ENCODE results near the gene TOR3A. TPM values are rescaled to one million over a fixed set of nuclear protein-coding genes. Genes with fewer than 3 reads are reported as not detected.

TOR3A gene
- total and polyA plus RNA-seq, 2 of the 8 experiments (the other 6 are each of a cell fraction or from before 2014, with no cell fraction given) = 15.3 to 21.4 TPM

GRCh38 chr1:179042087-179042486 is 39.8 kb upstream of the TOR3A start (continued):
- TF ChIP-seq, protein P1, sequence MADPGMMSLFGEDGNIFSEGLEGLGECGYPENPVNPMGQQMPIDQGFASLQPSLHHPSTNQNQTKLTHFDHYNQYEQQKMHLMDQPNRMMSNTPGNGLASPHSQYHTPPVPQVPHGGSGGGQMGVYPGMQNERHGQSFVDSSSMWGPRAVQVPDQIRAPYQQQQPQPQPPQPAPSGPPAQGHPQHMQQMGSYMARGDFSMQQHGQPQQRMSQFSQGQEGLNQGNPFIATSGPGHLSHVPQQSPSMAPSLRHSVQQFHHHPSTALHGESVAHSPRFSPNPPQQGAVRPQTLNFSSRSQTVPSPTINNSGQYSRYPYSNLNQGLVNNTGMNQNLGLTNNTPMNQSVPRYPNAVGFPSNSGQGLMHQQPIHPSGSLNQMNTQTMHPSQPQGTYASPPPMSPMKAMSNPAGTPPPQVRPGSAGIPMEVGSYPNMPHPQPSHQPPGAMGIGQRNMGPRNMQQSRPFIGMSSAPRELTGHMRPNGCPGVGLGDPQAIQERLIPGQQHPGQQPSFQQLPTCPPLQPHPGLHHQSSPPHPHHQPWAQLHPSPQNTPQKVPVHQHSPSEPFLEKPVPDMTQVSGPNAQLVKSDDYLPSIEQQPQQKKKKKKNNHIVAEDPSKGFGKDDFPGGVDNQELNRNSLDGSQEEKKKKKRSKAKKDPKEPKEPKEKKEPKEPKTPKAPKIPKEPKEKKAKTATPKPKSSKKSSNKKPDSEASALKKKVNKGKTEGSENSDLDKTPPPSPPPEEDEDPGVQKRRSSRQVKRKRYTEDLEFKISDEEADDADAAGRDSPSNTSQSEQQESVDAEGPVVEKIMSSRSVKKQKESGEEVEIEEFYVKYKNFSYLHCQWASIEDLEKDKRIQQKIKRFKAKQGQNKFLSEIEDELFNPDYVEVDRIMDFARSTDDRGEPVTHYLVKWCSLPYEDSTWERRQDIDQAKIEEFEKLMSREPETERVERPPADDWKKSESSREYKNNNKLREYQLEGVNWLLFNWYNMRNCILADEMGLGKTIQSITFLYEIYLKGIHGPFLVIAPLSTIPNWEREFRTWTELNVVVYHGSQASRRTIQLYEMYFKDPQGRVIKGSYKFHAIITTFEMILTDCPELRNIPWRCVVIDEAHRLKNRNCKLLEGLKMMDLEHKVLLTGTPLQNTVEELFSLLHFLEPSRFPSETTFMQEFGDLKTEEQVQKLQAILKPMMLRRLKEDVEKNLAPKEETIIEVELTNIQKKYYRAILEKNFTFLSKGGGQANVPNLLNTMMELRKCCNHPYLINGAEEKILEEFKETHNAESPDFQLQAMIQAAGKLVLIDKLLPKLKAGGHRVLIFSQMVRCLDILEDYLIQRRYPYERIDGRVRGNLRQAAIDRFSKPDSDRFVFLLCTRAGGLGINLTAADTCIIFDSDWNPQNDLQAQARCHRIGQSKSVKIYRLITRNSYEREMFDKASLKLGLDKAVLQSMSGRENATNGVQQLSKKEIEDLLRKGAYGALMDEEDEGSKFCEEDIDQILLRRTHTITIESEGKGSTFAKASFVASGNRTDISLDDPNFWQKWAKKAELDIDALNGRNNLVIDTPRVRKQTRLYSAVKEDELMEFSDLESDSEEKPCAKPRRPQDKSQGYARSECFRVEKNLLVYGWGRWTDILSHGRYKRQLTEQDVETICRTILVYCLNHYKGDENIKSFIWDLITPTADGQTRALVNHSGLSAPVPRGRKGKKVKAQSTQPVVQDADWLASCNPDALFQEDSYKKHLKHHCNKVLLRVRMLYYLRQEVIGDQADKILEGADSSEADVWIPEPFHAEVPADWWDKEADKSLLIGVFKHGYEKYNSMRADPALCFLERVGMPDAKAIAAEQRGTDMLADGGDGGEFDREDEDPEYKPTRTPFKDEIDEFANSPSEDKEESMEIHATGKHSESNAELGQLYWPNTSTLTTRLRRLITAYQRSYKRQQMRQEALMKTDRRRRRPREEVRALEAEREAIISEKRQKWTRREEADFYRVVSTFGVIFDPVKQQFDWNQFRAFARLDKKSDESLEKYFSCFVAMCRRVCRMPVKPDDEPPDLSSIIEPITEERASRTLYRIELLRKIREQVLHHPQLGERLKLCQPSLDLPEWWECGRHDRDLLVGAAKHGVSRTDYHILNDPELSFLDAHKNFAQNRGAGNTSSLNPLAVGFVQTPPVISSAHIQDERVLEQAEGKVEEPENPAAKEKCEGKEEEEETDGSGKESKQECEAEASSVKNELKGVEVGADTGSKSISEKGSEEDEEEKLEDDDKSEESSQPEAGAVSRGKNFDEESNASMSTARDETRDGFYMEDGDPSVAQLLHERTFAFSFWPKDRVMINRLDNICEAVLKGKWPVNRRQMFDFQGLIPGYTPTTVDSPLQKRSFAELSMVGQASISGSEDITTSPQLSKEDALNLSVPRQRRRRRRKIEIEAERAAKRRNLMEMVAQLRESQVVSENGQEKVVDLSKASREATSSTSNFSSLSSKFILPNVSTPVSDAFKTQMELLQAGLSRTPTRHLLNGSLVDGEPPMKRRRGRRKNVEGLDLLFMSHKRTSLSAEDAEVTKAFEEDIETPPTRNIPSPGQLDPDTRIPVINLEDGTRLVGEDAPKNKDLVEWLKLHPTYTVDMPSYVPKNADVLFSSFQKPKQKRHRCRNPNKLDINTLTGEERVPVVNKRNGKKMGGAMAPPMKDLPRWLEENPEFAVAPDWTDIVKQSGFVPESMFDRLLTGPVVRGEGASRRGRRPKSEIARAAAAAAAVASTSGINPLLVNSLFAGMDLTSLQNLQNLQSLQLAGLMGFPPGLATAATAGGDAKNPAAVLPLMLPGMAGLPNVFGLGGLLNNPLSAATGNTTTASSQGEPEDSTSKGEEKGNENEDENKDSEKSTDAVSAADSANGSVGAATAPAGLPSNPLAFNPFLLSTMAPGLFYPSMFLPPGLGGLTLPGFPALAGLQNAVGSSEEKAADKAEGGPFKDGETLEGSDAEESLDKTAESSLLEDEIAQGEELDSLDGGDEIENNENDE (IDR thresholded peaks at IDR 0.05; ENCODE audit: insufficient replicate concordance, low read length) = no peak
- TF ChIP-seq RNF2 (IDR thresholded peaks at IDR 0.05; ENCODE audit: borderline replicate concordance, low read depth, low read length, missing control alignments, poor library complexity, severe bottlenecking) (no peak), RBBP5 (IDR thresholded peaks at IDR 0.05; ENCODE audit: borderline replicate concordance, low read depth, low read length) (no peak), ASH2L (IDR thresholded peaks at IDR 0.05; ENCODE audit: low read length) (no peak), SUZ12 (IDR thresholded peaks at IDR 0.05; ENCODE audit: low read length) (no peak), SRF (IDR thresholded peaks at IDR 0.05; ENCODE audit: low read depth, low read length) (no peak), GTF2F1 (IDR thresholded peaks at IDR 0.05; ENCODE audit: borderline replicate concordance, low read depth, low read length) (no peak), SIRT6 (IDR thresholded peaks at IDR 0.05; ENCODE audit: low read length) (no peak)
- TF ChIP-seq, protein P2, sequence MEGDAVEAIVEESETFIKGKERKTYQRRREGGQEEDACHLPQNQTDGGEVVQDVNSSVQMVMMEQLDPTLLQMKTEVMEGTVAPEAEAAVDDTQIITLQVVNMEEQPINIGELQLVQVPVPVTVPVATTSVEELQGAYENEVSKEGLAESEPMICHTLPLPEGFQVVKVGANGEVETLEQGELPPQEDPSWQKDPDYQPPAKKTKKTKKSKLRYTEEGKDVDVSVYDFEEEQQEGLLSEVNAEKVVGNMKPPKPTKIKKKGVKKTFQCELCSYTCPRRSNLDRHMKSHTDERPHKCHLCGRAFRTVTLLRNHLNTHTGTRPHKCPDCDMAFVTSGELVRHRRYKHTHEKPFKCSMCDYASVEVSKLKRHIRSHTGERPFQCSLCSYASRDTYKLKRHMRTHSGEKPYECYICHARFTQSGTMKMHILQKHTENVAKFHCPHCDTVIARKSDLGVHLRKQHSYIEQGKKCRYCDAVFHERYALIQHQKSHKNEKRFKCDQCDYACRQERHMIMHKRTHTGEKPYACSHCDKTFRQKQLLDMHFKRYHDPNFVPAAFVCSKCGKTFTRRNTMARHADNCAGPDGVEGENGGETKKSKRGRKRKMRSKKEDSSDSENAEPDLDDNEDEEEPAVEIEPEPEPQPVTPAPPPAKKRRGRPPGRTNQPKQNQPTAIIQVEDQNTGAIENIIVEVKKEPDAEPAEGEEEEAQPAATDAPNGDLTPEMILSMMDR (IDR thresholded peaks at IDR 0.05; ENCODE audit: control extremely low read depth in 1 of 3, insufficient read depth in 1 of 3, low read depth in 1 of 3, low read length in 3 of 3) = no peak

Data from H1 (cell line).